Measurements from ENCODE around the gene LRRC73.
"Not testable (repeated sequence)": the region's sequence is repeated elsewhere in the genome, so short reads cannot be mapped to it uniquely, and the experiment has no call there.

LRRC73 gene

GRCh38 chr6:43509984-43510826, at the start of gene LRRC73:
Gene LRRC73, minus strand, starts transcription at chr6:43510346. Its CDS starts 561 bp downstream, at chr6:43509785.
- peak; percentile 72 for DNase-seq (ENCODE audit: low spot score)

GRCh38 chr6:43559328-43559727, 49.2 kb upstream of the LRRC73 start:
- no peak for DNase-seq (ENCODE audit: low spot score)

GRCh38 chr6:43557620-43558019, 47.5 kb upstream of the LRRC73 start:
- DNase-seq (ENCODE audit: low spot score): not testable (repeated sequence)

GRCh38 chr6:43547222-43547621, 37.1 kb upstream of the LRRC73 start:
- no peak for DNase-seq (ENCODE audit: low spot score)

- DNase-seq (ENCODE audit: low spot score): no peak
These were observed 34.3 kb upstream of the LRRC73 start for GRCh38 chr6:43544461-43544860.

GRCh38 chr6:43541774-43542471, 31.8 kb upstream of the LRRC73 start:
- no peak for DNase-seq (ENCODE audit: low spot score)

GRCh38 chr6:43540507-43540906, 30.4 kb upstream of the LRRC73 start:
- no peak for DNase-seq (ENCODE audit: low spot score)

- DNase-seq (ENCODE audit: low spot score): not testable (repeated sequence)
These were observed 29.3 kb upstream of the LRRC73 start for GRCh38 chr6:43539409-43539808.

- DNase-seq (ENCODE audit: low spot score): not testable (repeated sequence)
These were observed 28.8 kb upstream of the LRRC73 start for GRCh38 chr6:43538986-43539385.

GRCh38 chr6:43532201-43532600, 22.1 kb upstream of the LRRC73 start:
- no peak for DNase-seq (ENCODE audit: low spot score)

- no peak for DNase-seq (ENCODE audit: low spot score)
These were observed 14.4 kb upstream of the LRRC73 start for GRCh38 chr6:43524483-43524961.

GRCh38 chr6:43523284-43523683, 13.1 kb upstream of the LRRC73 start:
- no peak for DNase-seq (ENCODE audit: low spot score)

GRCh38 chr6:43522547-43523261, 12.6 kb upstream of the LRRC73 start:
- no peak for DNase-seq (ENCODE audit: low spot score)

GRCh38 chr6:43521836-43522235, 11.7 kb upstream of the LRRC73 start:
- no peak for DNase-seq (ENCODE audit: low spot score)

GRCh38 chr6:43520097-43520496, 10.0 kb upstream of the LRRC73 start:
- DNase-seq (ENCODE audit: low spot score): no peak

- no peak for DNase-seq (ENCODE audit: low spot score)
These were observed 7.6 kb upstream of the LRRC73 start for GRCh38 chr6:43517505-43518357.

- DNase-seq (ENCODE audit: low spot score): peak; percentile 96
These were observed 6.8 kb upstream of the LRRC73 start, which contains the start of the genes POLR1C and YIPF3 for GRCh38 chr6:43516697-43517504. Gene POLR1C, plus strand, starts transcription at chr6:43517089. Its CDS starts 21 bp downstream, at chr6:43517110. Gene YIPF3, minus strand, starts transcription at chr6:43516926. Its CDS starts 119 bp downstream, at chr6:43516807.

- DNase-seq (ENCODE audit: low spot score): no peak
These were observed 6.2 kb upstream of the LRRC73 start for GRCh38 chr6:43516367-43516696.

- DNase-seq (ENCODE audit: low spot score): no peak
These were observed 5.7 kb upstream of the LRRC73 start for GRCh38 chr6:43515808-43516207.

- no peak for DNase-seq (ENCODE audit: low spot score)
These were observed 1.8 kb upstream of the LRRC73 start for GRCh38 chr6:43511824-43512415.
